HG03139 (cell line): ENCODE data around the gene IKZF3.
"Not testable (repeated sequence)": the region's sequence is repeated elsewhere in the genome, so short reads cannot be mapped to it uniquely, and the experiment has no call there.

Experiments used
- ATAC-seq: cut with Tn5 transposase; IDR thresholded peaks from one replicate; pipeline ENCODE4 v1.9.1; 2021; ENCODE audit not compliant: unreplicated experiment

IKZF3 gene

GRCh38 chr17:39863918-39864746 lies at the start of gene IKZF3:
Gene IKZF3, minus strand, starts transcription at chr17:39864312. Its CDS starts 186 bp downstream, at chr17:39864126.
- ATAC-seq = peak; percentile 39

GRCh38 chr17:39908789-39909352 lies 44.8 kb upstream of the IKZF3 start:
- ATAC-seq = no peak

GRCh38 chr17:39904990-39905288 lies 40.8 kb upstream of the IKZF3 start:
- ATAC-seq = no peak

GRCh38 chr17:39903158-39903884 lies 39.2 kb upstream of the IKZF3 start:
- ATAC-seq = no peak

GRCh38 chr17:39902027-39902426 lies 37.9 kb upstream of the IKZF3 start:
- not testable (repeated sequence) for ATAC-seq

GRCh38 chr17:39899215-39899614 lies 35.1 kb upstream of the IKZF3 start:
- no peak for ATAC-seq

GRCh38 chr17:39898088-39898487 lies 34.0 kb upstream of the IKZF3 start:
- no peak for ATAC-seq

- ATAC-seq = no peak
Observed at GRCh38 chr17:39894681-39895376, 30.7 kb upstream of the IKZF3 start.

- no peak for ATAC-seq
Observed at GRCh38 chr17:39889200-39889599, 25.1 kb upstream of the IKZF3 start.

- no peak for ATAC-seq
Observed at GRCh38 chr17:39887078-39887477, 23.0 kb upstream of the IKZF3 start.

GRCh38 chr17:39886102-39886501 lies 22.0 kb upstream of the IKZF3 start:
- not testable (repeated sequence) for ATAC-seq

GRCh38 chr17:39872751-39873150 lies 8.6 kb upstream of the IKZF3 start:
- no peak for ATAC-seq

- ATAC-seq = no peak
Observed at GRCh38 chr17:39871801-39872200, 7.7 kb upstream of the IKZF3 start.

GRCh38 chr17:39870776-39871175 lies 6.7 kb upstream of the IKZF3 start:
- no peak for ATAC-seq

GRCh38 chr17:39868554-39868942 lies 4.4 kb upstream of the IKZF3 start:
- ATAC-seq = no peak

GRCh38 chr17:39867880-39868553 lies 3.9 kb upstream of the IKZF3 start, which contains the start of gene ZPBP2:
Gene ZPBP2, plus strand, starts transcription at chr17:39868202. Its CDS starts 153 bp downstream, at chr17:39868355.
- ATAC-seq = no peak

- ATAC-seq = peak; percentile 47
Observed at GRCh38 chr17:39867084-39867879, 3.2 kb upstream of the IKZF3 start.

- ATAC-seq = no peak
Observed at GRCh38 chr17:39866013-39866730, 2.1 kb upstream of the IKZF3 start.

- no peak for ATAC-seq
Observed at GRCh38 chr17:39863244-39863917, 731 bp downstream of the IKZF3 start.
